ENCODE results near the gene KCNQ4. TPM values are rescaled to one million over a fixed set of nuclear protein-coding genes. Genes with fewer than 3 reads are reported as not detected.

KCNQ4 gene
- polyA plus RNA-seq (2013, experiment 1 of 2) = 0.63 TPM
- 0.56 TPM for polyA plus RNA-seq (2013, experiment 2 of 2)

DNA sequence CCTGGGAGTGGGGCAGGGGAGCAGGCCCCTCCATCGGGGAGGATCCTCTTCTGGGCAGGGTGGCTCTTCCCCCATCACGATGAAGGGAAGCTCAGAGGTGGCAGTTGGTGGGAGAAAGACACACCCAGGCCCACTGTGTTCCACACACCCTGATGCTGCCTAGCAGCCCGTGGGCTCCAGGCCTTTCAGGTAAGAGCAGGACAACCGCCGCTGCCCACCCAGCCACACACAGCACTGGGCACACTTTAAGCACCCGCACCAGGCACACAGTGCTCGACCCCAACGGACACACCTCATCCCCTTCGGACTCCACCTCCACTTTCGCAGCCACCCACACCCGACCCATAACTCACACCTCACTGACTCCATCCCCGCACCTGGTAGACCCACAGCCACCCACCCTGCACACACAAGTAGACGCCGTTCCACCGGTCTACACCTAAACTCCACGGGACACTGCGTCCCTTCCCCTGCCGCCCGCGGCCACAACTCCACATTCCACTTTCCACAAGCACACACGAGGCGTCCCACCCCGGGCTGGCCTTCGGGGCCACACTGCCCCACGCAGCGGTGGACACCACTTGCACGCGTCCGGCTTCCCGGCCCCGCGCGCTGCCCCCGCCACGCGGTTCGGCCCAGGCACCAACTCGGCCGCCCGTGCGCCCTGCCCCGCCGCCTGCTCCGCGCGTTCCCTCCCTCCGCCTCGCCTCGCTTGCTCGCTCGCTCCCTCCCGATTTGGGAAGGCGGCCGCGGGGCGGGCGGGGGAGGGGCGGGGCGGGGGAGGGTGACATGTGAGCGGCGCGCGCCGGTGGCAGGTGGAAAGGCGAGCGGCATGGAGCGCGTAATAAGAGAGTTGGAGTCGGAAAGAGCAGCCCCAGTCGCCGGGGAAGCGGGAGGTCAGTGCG, at the start of gene KCNQ4:
KCNQ4 (plus strand) TSS at position 787 of the 905 bp plus-strand sequence. CDS start 307 bp downstream, outside the sequence.
- no peak within 1 kb of the TSS for H2BK5ac ChIP-seq (ENCODE audit: low read length)
- H4K8ac ChIP-seq (ENCODE audit: low read depth, low read length) = no peak within 1 kb of the TSS
- H3K4me3 ChIP-seq (ENCODE audit: low read length) = peak within 1 kb of the TSS; percentile 24
- no peak within 1 kb of the TSS for H2BK120ac ChIP-seq (ENCODE audit: low read depth, low read length)
- H3K4me2 ChIP-seq (ENCODE audit: low read length) = peak within 1 kb of the TSS; percentile 62
- peak within 1 kb of the TSS; percentile 89 for H3K23ac ChIP-seq (ENCODE audit: low read length)
- no peak within 1 kb of the TSS for H4K5ac ChIP-seq (ENCODE audit: low read length)
- peak within 1 kb of the TSS; percentile 55 for H3K9ac ChIP-seq (ENCODE audit: low read length)
- no CpG with 5 or more reads among the region's 73 CpGs for WGBS (ENCODE audit: extremely low coverage, insufficient coverage, low lambda C conversion rate)
- H3K18ac ChIP-seq (ENCODE audit: low read length) = no peak within 1 kb of the TSS
- H3K36me3 ChIP-seq (ENCODE audit: control insufficient read depth, insufficient read depth, low read length) = no peaks in the 10 kb centered on the region
- peak within 1 kb of the TSS; percentile 74 for H3K56ac ChIP-seq (ENCODE audit: low read length)
- no peaks in the 10 kb centered on the region for H3K79me2 ChIP-seq (ENCODE audit: control insufficient read depth, insufficient read depth, low read length)
- H3K27ac ChIP-seq (ENCODE audit: low read depth, low read length) = no peak within 1 kb of the TSS
- H3K4ac ChIP-seq (ENCODE audit: low read depth, low read length) = no peak within 1 kb of the TSS
- no peak within 1 kb of the TSS for H2AK5ac ChIP-seq (ENCODE audit: low read length)
- peaks cover 12% of the 10 kb centered on the region for H3K27me3 ChIP-seq (ENCODE audit: insufficient read depth, low read length, poor library complexity)
- no peaks in the 10 kb centered on the region for H3K4me1 ChIP-seq (ENCODE audit: control insufficient read depth, low read depth, low read length)
- H3K79me1 ChIP-seq (ENCODE audit: low read length) = no peaks in the 10 kb centered on the region
- no peak within 1 kb of the TSS for H2BK15ac ChIP-seq (replicated peaks; ENCODE audit: low read depth)
- peak; percentile 51 for DNase-seq

- no peak overlapping the region for H2BK5ac ChIP-seq (ENCODE audit: low read length)
- no peak for DNase-seq
- H3K27me3 ChIP-seq (ENCODE audit: insufficient read depth, low read length, poor library complexity) = no peaks in the 10 kb centered on the region
- H4K5ac ChIP-seq (ENCODE audit: low read length) = no peak overlapping the region
- no peak overlapping the region for H3K4me3 ChIP-seq (ENCODE audit: low read length)
- H3K23ac ChIP-seq (ENCODE audit: low read length) = no peak overlapping the region
- H3K4ac ChIP-seq (ENCODE audit: low read depth, low read length) = no peak overlapping the region
- H3K18ac ChIP-seq (ENCODE audit: low read length) = no peak overlapping the region
- no peak overlapping the region for H2AK5ac ChIP-seq (ENCODE audit: low read length)
- H2BK15ac ChIP-seq (replicated peaks; ENCODE audit: low read depth) = no peak overlapping the region
- H3K4me2 ChIP-seq (ENCODE audit: low read length) = no peak overlapping the region
- H3K36me3 ChIP-seq (ENCODE audit: control insufficient read depth, insufficient read depth, low read length) = peaks cover 1% of the 10 kb centered on the region
- H3K9ac ChIP-seq (ENCODE audit: low read length) = no peak overlapping the region
- no peaks in the 10 kb centered on the region for H3K4me1 ChIP-seq (ENCODE audit: control insufficient read depth, low read depth, low read length)
- no peak overlapping the region for H4K8ac ChIP-seq (ENCODE audit: low read depth, low read length)
- H3K27ac ChIP-seq (ENCODE audit: low read depth, low read length) = no peak overlapping the region
- peaks cover 26% of the 10 kb centered on the region for H3K79me2 ChIP-seq (ENCODE audit: control insufficient read depth, insufficient read depth, low read length)
- no CpG with 5 or more reads among the region's 8 CpGs for WGBS (ENCODE audit: extremely low coverage, insufficient coverage, low lambda C conversion rate)
- no peak overlapping the region for H3K56ac ChIP-seq (ENCODE audit: low read length)
- no peak overlapping the region for H2BK120ac ChIP-seq (ENCODE audit: low read depth, low read length)
- H3K79me1 ChIP-seq (ENCODE audit: low read length) = peaks cover 14% of the 10 kb centered on the region
Observed at GRCh38 chr1:40734882-40735628, 48.5 kb upstream of the KCNQ4 start.

GRCh38 chr1:40736085-40736531, 47.5 kb upstream of the KCNQ4 start:
- Histone ChIP-seq H3K4me3 (ENCODE audit: low read length) (no peak overlapping the region), H3K4me1 (ENCODE audit: control insufficient read depth, low read depth, low read length) (no peaks in the 10 kb centered on the region), H2BK15ac (replicated peaks; ENCODE audit: low read depth) (no peak overlapping the region), H2BK5ac (ENCODE audit: low read length) (no peak overlapping the region), H3K56ac (ENCODE audit: low read length) (no peak overlapping the region), H3K23ac (ENCODE audit: low read length) (no peak overlapping the region), H3K27ac (ENCODE audit: low read depth, low read length) (no peak overlapping the region), H3K4ac (ENCODE audit: low read depth, low read length) (no peak overlapping the region), H3K36me3 (ENCODE audit: control insufficient read depth, insufficient read depth, low read length) (peaks cover 1% of the 10 kb centered on the region), H4K5ac (ENCODE audit: low read length) (no peak overlapping the region), H3K79me2 (ENCODE audit: control insufficient read depth, insufficient read depth, low read length) (peaks cover 20% of the 10 kb centered on the region), H3K18ac (ENCODE audit: low read length) (no peak overlapping the region), H3K27me3 (ENCODE audit: insufficient read depth, low read length, poor library complexity) (no peaks in the 10 kb centered on the region), H2AK5ac (ENCODE audit: low read length) (no peak overlapping the region), H2BK120ac (ENCODE audit: low read depth, low read length) (no peak overlapping the region), H3K9ac (ENCODE audit: low read length) (no peak overlapping the region), H3K4me2 (ENCODE audit: low read length) (no peak overlapping the region), H4K8ac (ENCODE audit: low read depth, low read length) (no peak overlapping the region), H3K79me1 (ENCODE audit: low read length) (peaks cover 8% of the 10 kb centered on the region)
- peak; percentile 57 for DNase-seq

GRCh38 chr1:40738831-40739230, 44.8 kb upstream of the KCNQ4 start:
- Histone ChIP-seq H3K9ac (ENCODE audit: low read length) (no peak overlapping the region), H3K27ac (ENCODE audit: low read depth, low read length) (no peak overlapping the region), H3K56ac (ENCODE audit: low read length) (no peak overlapping the region), H4K5ac (ENCODE audit: low read length) (no peak overlapping the region), H3K79me2 (ENCODE audit: control insufficient read depth, insufficient read depth, low read length) (peaks cover 6% of the 10 kb centered on the region), H3K4ac (ENCODE audit: low read depth, low read length) (no peak overlapping the region), H2BK15ac (replicated peaks; ENCODE audit: low read depth) (no peak overlapping the region), H4K8ac (ENCODE audit: low read depth, low read length) (no peak overlapping the region), H3K4me1 (ENCODE audit: control insufficient read depth, low read depth, low read length) (no peaks in the 10 kb centered on the region), H3K36me3 (ENCODE audit: control insufficient read depth, insufficient read depth, low read length) (peaks cover 3% of the 10 kb centered on the region), H3K79me1 (ENCODE audit: low read length) (peaks cover 10% of the 10 kb centered on the region), H2AK5ac (ENCODE audit: low read length) (no peak overlapping the region), H2BK5ac (ENCODE audit: low read length) (no peak overlapping the region), H3K4me3 (ENCODE audit: low read length) (no peak overlapping the region), H3K23ac (ENCODE audit: low read length) (no peak overlapping the region), H3K4me2 (ENCODE audit: low read length) (no peak overlapping the region), H3K27me3 (ENCODE audit: insufficient read depth, low read length, poor library complexity) (no peaks in the 10 kb centered on the region), H2BK120ac (ENCODE audit: low read depth, low read length) (no peak overlapping the region), H3K18ac (ENCODE audit: low read length) (no peak overlapping the region)
- no CpG with 5 or more reads among the region's 6 CpGs for WGBS (ENCODE audit: extremely low coverage, insufficient coverage, low lambda C conversion rate)
- no peak for DNase-seq

GRCh38 chr1:40739455-40740008, 44.1 kb upstream of the KCNQ4 start:
- Histone ChIP-seq H3K4me3 (ENCODE audit: low read length) (no peak overlapping the region), H3K4me2 (ENCODE audit: low read length) (no peak overlapping the region), H4K5ac (ENCODE audit: low read length) (no peak overlapping the region), H2BK120ac (ENCODE audit: low read depth, low read length) (no peak overlapping the region), H3K56ac (ENCODE audit: low read length) (no peak overlapping the region), H3K36me3 (ENCODE audit: control insufficient read depth, insufficient read depth, low read length) (peaks cover 3% of the 10 kb centered on the region), H3K4me1 (ENCODE audit: control insufficient read depth, low read depth, low read length) (no peaks in the 10 kb centered on the region), H3K27me3 (ENCODE audit: insufficient read depth, low read length, poor library complexity) (no peaks in the 10 kb centered on the region), H3K4ac (ENCODE audit: low read depth, low read length) (no peak overlapping the region), H3K79me2 (ENCODE audit: control insufficient read depth, insufficient read depth, low read length) (peaks cover 7% of the 10 kb centered on the region), H2BK15ac (replicated peaks; ENCODE audit: low read depth) (no peak overlapping the region), H3K27ac (ENCODE audit: low read depth, low read length) (no peak overlapping the region), H3K79me1 (ENCODE audit: low read length) (peaks cover 11% of the 10 kb centered on the region), H3K18ac (ENCODE audit: low read length) (no peak overlapping the region), H3K9ac (ENCODE audit: low read length) (no peak overlapping the region), H3K23ac (ENCODE audit: low read length) (no peak overlapping the region), H4K8ac (ENCODE audit: low read depth, low read length) (no peak overlapping the region), H2AK5ac (ENCODE audit: low read length) (no peak overlapping the region), H2BK5ac (ENCODE audit: low read length) (no peak overlapping the region)
- no peak for DNase-seq
- WGBS (ENCODE audit: extremely low coverage, insufficient coverage, low lambda C conversion rate) = no CpG with 5 or more reads among the region's 3 CpGs
